GM18951 (cell line): Measurements from ENCODE around the gene HDGF.
A peak's percentile ranks its signal among the peaks of the same experiment; 100 is the strongest.

ENCODE experiments used
- POLR2A ChIP-seq: IDR thresholded peaks from 4 replicates; pipeline ENCODE4 v1.6.1; 2011; ENCODE audit warnings: mild to moderate bottlenecking; ENCODE audit not compliant: insufficient read length, insufficient read depth; ENCODE audit errors: extremely low read depth
- in situ Hi-C: fragments of 300-500 bp; cut with MboI; formaldehyde crosslinking; loops from one replicate; pipeline ENCODE4 v1.12.0; 2022; ENCODE audit warnings: low sequenced_read_pairs, mixed read lengths, inconsistent platforms; ENCODE audit not compliant: unreplicated experiment

The HDGF gene

DNA sequence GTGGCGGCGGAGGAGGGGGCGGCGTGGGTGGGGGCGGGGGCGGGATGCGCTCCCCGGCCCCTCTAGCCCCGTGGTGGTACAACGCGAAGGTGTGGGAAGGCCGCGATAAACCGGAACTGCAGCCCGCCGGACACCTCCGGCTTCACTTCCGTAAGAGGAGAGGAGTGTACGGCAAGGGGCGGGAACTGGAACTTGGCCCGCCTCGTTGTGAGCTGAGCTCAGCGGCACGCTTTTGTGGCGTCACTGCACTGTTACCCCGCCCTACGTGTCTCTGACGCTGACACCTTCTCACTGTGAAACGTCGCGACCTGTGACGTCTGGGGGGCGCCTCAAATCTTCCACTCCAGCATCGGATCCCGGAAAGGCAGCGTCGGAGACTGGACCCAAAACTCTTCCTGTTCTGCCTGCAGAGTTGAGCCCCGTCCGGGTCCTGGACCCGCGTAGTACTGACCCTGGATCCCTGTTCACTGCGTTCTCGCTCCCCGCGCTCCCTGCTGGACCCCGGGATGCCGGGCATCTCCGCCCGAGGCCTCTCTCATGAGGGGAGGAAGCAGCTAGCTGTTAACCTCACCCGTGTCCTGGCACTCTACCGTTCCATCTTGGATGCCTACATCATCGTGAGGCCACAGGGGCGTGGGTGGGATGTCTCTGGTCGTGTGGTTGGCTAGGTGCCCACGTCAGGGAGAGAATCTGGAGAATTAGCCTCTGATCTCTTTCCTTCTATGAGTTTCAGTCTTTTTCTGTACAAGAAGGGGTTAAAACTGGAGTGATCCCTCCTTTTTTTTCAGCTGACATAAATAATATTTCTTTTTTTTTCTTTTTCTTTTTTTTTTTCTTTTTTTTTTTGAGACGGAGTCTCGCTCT, 22.6 kb downstream of the HDGF start, which contains the start of gene ISG20L2:
Gene ISG20L2, minus strand, starts transcription at position 168 of the 864 bp plus-strand sequence. CDS start 1,114 bp downstream, outside the sequence.
- TF ChIP-seq POLR2A = peak; percentile 51
- in situ Hi-C loops = no loop called here

DNA sequence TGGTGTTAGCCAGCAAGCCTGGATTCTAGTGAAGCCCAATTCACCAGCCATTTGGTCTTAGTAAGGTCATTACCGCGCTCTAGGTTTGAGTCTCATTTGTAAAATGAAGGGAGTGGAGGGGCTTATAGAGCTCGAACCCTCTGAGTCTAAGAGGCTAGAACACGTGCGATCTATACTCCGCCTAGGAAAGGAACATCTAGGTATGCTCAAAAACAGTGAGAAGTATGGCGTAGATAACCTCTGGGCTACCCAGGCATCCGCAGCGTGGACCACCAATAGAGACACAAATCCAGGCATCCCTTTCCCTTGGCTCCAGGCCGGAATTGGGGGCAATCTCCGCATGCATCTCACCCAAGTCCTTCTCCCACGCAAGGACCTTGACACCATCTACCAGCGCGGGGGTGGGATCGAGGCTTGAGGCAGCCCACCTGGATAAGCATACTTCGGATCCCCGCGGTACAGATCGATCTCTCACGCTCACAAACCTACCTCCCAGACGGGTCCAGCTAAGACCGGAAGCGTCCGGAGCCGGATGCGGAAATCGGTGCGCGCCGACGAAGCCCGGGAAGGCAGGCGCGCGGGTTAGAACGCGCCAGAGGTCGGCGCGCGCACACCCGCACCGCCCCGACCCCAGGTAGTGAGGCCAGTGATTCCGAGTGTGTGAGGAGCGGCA, 23.4 kb downstream of the HDGF start, which contains the start of gene METTL25B:
Gene METTL25B, plus strand, starts transcription at position 544 of the 673 bp plus-strand sequence. CDS start 636 bp downstream, outside the sequence.
- in situ Hi-C loops = no loop called here
- TF ChIP-seq POLR2A = peak; percentile 81

DNA sequence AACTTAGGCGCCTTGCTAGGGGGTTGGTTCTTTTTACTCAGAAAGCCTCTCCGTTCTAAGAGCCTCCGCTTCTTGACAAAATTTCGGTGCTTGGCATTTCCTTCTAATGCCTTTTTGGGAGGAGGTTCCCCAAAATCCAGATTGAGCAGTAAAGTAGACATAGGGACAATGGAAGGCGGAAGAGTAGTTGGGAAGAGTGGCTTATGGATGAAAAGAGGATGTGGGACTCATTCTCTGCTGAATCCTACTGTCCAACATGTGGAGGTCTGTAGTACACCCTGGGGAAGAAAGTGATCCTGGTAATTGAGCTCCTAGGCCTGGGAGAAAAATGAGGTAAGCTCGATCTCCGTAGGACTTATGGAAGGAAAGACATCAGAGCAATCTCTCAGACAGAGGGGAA, 24.0 kb downstream of the HDGF start:
- in situ Hi-C loops = no loop called here
- no peak for TF ChIP-seq POLR2A

DNA sequence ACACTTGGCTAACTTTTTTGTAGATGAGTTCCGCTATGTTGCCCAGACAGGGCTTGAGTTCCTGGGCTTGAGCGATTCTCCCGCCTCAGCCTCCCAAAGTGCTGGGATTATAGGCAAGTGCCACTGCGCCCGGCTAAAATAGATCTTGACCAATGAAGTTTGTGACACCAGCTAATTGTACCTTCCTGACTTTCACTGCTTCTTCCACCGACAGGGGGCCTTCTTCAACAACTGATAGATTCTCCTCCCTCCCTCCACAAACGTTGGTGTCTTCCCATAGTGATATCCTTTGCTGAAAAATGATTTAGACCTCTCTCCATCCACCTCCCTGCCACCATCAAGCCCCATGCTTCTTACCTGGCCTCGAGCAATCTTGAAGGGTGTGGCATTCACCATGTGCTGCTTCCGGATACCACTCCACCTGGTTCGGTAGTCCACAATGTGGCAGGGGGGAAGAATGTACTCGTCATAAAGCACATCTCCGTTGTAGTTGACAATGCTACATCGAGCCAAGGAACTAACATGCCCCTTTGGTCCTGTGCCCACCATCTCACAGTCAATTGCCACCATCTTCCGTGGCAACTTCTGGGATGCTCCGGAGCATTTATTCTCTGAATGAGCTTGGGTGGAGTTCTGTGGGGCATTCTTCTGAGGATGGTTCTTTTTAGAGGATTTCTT, 24.8 kb downstream of the HDGF start:
- in situ Hi-C loops = no loop called here

DNA sequence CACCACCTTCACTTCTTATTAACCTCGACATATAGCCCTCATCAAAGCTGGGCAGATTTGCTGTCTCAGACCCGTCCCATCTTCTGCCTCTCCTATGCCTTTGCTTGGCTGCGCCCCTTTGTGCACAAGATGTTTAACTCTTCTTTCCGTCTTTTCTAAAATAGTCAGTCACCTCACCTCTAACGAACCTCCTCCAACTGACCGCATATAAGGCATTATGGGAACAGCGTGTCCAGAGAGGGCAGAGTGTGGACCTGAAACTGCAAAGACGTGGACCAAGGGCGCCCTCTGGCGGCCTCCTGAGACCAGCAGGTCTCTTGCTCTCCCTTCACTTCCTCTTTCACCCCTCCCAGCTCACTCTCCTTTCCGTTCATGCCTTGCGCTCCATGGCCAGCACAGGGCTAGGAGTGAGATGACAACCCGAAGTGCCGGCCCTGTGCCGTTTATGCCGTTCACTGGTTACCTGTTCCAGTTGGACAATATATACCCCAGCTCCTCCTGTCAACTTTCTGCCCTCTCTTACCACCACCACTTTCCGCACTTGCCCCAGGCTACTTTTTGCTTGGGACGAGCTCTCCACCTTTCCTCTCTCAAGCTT, 25.7 kb downstream of the HDGF start:
- in situ Hi-C loops = no loop called here
- TF ChIP-seq POLR2A = no peak

More for the DNA sequence above, 24.8 kb downstream of the HDGF start:
- TF ChIP-seq POLR2A = no peak

DNA sequence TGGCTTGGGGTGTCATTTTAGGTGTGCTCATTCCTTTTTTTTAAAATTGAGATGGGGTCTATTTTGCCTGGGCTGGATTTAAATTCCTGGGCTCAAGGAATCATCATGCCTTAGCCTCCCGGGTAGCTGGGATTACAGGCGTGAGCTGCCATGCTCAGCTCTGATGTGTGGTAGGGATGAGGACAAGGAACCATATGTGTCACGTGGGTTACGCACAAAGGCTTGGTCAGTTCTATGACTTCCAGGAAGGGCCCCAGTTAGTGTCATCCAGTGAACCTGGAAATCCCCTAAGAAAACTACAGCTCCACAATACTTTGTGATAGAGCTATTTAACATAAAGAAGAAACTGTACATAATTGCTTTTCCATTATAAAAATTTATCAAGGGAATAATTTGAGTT, 29.9 kb downstream of the HDGF start:
- no peak for TF ChIP-seq POLR2A
- in situ Hi-C loops = no loop called here

DNA sequence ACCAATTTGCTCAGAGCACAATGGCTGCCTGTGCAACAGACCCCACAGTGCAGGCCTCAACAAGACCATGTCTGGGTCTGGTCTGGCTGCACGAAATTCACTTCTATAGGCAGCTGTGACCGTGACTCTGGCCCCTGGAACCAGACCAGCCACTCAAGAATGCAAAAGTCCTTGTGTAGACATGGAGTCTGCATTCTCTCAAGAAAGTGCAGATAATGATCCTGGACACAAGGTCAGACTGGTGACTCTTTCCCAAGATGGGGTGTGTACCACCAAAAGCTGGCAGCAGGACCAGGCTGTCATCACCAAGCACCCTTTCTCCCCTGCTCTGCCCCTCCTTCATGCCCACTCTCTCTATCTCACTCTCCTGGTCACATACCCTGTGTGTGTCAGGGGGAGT, 30.3 kb downstream of the HDGF start:
- in situ Hi-C loops = no loop called here
- no peak for TF ChIP-seq POLR2A

DNA sequence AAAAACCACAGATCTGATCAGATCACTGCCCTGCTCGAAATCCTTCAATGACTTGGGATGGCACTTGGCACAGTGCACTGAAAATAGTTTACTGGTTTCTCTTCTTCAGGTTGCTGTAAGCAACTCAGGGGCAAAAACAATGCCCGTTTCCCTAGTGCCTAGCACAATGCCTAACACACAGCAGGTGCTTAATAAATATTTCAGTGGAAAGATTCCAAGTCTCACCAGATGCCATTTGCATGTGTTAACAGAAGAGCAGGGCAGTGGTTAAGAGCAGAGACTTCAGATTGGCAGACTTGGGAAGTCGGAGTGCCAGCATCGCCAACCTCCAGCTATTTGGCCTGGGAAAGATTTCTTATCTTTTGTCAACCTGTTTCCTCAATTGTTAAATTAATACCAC, 34.1 kb downstream of the HDGF start:
- no peak for TF ChIP-seq POLR2A
- in situ Hi-C loops = no loop called here

DNA sequence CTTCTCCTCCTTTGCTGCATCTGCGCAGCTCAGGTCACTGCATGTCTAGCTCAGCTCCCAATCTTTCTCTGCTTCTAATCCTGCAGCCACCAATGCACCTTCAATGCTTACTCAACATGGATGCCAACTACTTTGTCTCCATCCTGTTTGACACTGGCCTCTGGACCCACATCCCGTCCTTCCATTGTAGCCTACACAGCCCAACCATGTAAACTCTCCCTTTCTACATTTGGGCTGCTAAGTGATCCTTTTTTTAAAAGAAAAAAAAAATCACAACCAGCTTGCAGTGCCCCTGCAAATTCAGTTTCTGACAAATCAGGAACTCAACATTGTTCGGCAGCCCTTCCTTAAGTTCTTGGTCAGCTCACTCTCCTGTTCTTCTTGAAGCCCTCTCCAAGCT, 36.6 kb downstream of the HDGF start:
- in situ Hi-C loops = no loop called here
- TF ChIP-seq POLR2A = no peak

DNA sequence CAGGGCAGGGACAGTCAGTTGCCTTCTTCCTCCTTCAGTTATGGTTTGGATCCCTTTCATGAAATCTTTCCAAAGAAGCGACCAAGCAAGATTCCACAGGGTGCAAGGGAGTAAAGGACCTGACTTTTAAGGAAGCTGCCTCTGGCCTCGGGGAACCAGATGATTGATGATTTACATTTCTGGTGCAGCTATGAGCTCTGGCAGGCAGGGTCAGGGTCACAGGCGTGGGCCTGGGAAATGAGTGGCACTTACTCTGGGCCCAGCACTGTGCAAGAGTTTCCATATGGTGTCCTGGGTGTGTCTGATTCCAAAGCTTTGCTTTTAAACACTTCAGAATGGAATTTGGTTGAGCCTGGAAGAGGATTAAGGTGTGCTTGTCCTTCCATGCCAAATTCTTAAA, 38.8 kb downstream of the HDGF start:
- in situ Hi-C loops = no loop called here
- no peak for TF ChIP-seq POLR2A

DNA sequence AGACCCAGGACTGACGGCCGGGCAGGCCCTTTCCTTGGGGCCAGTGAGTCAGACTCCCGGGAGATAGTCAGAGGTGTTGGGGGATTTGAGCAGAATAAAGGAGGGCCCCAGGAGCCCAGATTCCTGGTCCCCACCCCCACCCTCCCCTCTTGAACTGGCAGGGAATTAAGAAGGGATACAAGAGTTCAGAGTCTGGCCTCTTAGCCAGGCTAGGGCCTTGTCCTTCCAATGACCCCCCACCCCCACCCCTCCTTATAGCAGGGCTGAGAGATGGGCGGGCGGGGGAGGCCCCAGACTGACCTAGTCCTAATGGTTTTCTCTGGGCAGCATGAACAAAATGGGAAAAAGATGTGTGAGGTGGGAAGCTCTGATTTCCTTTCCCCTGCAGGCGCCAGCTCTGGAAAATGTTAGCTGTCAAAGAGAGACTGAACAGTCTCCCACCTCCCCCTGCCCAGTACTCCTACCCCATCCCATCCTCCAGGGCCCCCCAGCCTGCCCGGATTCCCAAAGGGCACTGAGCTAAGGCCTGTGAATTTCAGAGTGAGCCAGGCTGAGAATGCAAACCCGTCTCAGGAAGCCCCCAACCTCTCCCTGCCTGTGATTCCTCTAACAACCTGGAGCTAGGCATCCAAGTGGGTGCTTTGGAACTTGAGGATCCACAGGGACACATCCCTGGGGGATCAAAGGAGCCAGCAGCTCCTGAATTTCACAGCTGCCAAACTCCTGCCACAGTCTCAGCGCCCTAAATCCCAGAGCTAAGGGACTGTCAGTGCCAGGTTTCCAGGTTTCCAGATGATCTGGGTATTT, 40.3 kb downstream of the HDGF start:
- in situ Hi-C loops = no loop called here
- TF ChIP-seq POLR2A = no peak
